Body of pancreas (tissue), 4 donors: ENCODE data around the gene ASB12.

Experiments used
- CTCF ChIP-seq, 7 experiments: fragments of 450-650 bp in 4 of 7; fragments of 200-600 bp in 3 of 7; sonication (generic) in 3 of 7; IDR thresholded peaks; one replicate each; pipeline ENCODE4 v1.5.1; 2016 to 2019; ENCODE audit warnings: antibody characterized with exemption in 7 of 7
- POLR2A ChIP-seq, 3 donors: fragments of 450-650 bp; IDR thresholded peaks; one replicate each; pipeline ENCODE4 v1.6.1; 2016; ENCODE audit warnings: antibody characterized with exemption in 3 of 3, mild to moderate bottlenecking in 2 of 3

- TF ChIP-seq CTCF (IDR thresholded peaks at IDR 0.05), result no peak
- no peak for TF ChIP-seq POLR2A (IDR thresholded peaks at IDR 0.05)
Observed at GRCh38 chrX:64202808-64203325, 27.5 kb downstream of the ASB12 start.
